ENCODE data around the gene CEBPA. TPM values are rescaled to one million over a fixed set of nuclear protein-coding genes. Genes with fewer than 3 reads are reported as not detected.
"Not testable (repeated sequence)": the region's sequence is repeated elsewhere in the genome, so short reads cannot be mapped to it uniquely, and the experiment has no call there.

Gene CEBPA
- total and polyA plus RNA-seq, 2 donors (not counting 1 experiment from before 2014, with no cell fraction given) = 1.7 to 2.6 TPM

DNA sequence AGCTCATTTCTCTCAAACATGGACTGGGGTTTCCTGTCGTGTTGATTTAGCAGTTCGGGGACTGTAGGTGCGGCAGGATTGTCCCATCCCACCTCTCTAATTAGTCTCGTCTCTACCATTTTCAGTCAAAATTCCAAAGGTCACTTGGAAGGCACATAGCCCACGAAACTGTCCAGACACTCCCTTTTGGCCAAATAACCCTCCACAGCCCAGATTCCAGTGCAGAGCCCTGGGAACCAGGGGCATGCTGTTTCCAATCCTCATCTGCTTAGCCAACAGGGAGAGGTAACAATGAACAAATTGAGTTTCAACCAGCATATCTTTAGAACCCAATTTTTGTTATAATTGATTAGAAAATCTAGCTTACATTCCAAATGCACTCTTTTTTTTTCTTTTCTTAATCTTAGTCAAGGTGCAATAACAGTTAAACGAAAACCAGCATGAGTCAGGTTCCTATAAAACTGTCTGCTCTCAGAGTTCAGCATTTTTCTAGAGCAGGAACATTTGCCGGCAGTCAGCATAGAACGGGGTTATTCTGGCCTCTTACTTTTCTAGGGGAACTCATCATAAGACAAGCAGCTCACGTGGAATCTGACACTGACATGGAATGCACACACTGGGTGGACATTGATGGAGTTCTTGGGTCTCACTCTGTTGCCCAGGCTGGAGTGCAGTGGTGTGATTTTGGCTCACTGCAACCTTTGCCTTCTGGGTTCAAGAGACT is 14.4 kb upstream of the CEBPA start:
- no peak overlapping the region for H3K9ac ChIP-seq (ENCODE audit: low read length)
- intact Hi-C loops (cut with micrococcal nuclease) = no loop called here
- Mint-ChIP-seq H3K4me3 (no peak overlapping the region), H3K9me3 (ENCODE audit: insufficient read depth) (peaks cover 7% of the 10 kb centered on the region), H3K27me3 (peaks cover 32% of the 10 kb centered on the region), H3K27ac (no peak overlapping the region), H3K4me1 (no peaks in the 10 kb centered on the region)
- H3K4me1 ChIP-seq (ENCODE audit: control insufficient read depth in 2 of 2, insufficient read depth in 2 of 2, low read length in 2 of 2) = no peaks in the 10 kb centered on the region
- DNase-seq = no peak
- H3K79me2 ChIP-seq (ENCODE audit: control insufficient read depth, insufficient read depth, low read length) = no peaks in the 10 kb centered on the region
- ChIA-PET CTCF (no interaction called here), POLR2A (no interaction called here)
- H3K36me3 ChIP-seq (replicated peaks in 1 of 2; ENCODE audit: control extremely low read depth in 1 of 2, control insufficient read depth in 1 of 2, extremely low read depth in 1 of 2, insufficient read depth in 2 of 2, low read length in 1 of 2) = no peaks in the 10 kb centered on the region
- H3K4me3 ChIP-seq (ENCODE audit: control extremely low read depth in 1 of 5, extremely low read depth in 1 of 5, insufficient read depth in 1 of 5, low read depth in 2 of 5, low read length in 4 of 5) = no peak overlapping the region
- no peaks in the 10 kb centered on the region for H4K20me1 ChIP-seq (ENCODE audit: control insufficient read depth, insufficient read depth, low read length, poor library complexity, severe bottlenecking)
- H3K9me3 ChIP-seq (ENCODE audit: control extremely low read depth in 1 of 3, control insufficient read depth in 2 of 3, insufficient read depth in 1 of 3, low read length in 2 of 3) = peaks cover 0 to 3% (median 0%) of the 10 kb centered on the region in 3 donors
- no peak overlapping the region for H3K27ac ChIP-seq (ENCODE audit: low read length in 2 of 2)
- WGBS (ENCODE audit: insufficient coverage) = 92% methylated on average over 9 of the region's 9 CpGs
- peaks cover 0 to 8% (median 3%) of the 10 kb centered on the region in 4 experiments for H3K27me3 ChIP-seq (replicated peaks in 1 of 4; ENCODE audit: control extremely low read depth in 1 of 4, control insufficient read depth in 3 of 4, insufficient read depth in 4 of 4, low read length in 3 of 4)
- no peak overlapping the region for H3K4me2 ChIP-seq (replicated peaks; ENCODE audit: low read depth, low read length, poor library complexity, severe bottlenecking)
- no peak overlapping the region for H2AFZ ChIP-seq (ENCODE audit: insufficient read depth, low read depth, low read length, poor library complexity, severe bottlenecking)
- TF ChIP-seq, protein P1, sequence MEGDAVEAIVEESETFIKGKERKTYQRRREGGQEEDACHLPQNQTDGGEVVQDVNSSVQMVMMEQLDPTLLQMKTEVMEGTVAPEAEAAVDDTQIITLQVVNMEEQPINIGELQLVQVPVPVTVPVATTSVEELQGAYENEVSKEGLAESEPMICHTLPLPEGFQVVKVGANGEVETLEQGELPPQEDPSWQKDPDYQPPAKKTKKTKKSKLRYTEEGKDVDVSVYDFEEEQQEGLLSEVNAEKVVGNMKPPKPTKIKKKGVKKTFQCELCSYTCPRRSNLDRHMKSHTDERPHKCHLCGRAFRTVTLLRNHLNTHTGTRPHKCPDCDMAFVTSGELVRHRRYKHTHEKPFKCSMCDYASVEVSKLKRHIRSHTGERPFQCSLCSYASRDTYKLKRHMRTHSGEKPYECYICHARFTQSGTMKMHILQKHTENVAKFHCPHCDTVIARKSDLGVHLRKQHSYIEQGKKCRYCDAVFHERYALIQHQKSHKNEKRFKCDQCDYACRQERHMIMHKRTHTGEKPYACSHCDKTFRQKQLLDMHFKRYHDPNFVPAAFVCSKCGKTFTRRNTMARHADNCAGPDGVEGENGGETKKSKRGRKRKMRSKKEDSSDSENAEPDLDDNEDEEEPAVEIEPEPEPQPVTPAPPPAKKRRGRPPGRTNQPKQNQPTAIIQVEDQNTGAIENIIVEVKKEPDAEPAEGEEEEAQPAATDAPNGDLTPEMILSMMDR (IDR thresholded peaks at IDR 0.05) = no peak
- TF ChIP-seq EZH2 (IDR thresholded peaks at IDR 0.05; ENCODE audit: borderline replicate concordance, insufficient read depth, low read depth, low read length, poor library complexity, severe bottlenecking) = no peak
- ATAC-seq (ENCODE audit: low read depth) = no peak

DNA sequence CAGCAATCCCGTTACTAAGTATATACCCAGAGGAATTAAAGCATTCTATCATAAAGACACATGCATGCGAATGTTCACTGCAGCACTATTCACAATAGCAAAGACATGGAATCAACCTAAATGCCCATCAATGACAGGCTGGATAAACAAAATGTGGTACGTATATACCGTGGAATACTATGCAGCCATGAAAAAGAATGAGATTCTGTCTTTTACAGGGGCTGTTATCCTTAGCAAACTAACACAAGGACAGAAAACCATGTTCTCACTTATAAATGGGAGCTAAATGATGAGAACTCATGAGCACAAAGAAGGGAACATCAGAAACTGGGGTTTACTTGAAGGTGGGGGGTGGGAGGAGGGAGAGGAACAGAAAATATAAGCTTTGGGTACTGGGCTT is 10.5 kb upstream of the CEBPA start:
- POLR2A ChIA-PET; DNase-seq; H3K4me1 ChIP-seq (ENCODE audit: control insufficient read depth in 2 of 2, insufficient read depth in 2 of 2, low read length in 2 of 2); H3K27ac ChIP-seq (ENCODE audit: low read length in 2 of 2); H3K9me3 Mint-ChIP-seq (ENCODE audit: insufficient read depth); H3K9ac ChIP-seq (ENCODE audit: low read length); H4K20me1 ChIP-seq (ENCODE audit: control insufficient read depth, insufficient read depth, low read length, poor library complexity, severe bottlenecking); CTCF ChIA-PET; H3K36me3 ChIP-seq (replicated peaks in 1 of 2; ENCODE audit: control extremely low read depth in 1 of 2, control insufficient read depth in 1 of 2, extremely low read depth in 1 of 2, insufficient read depth in 2 of 2, low read length in 1 of 2); H3K4me3 Mint-ChIP-seq; ATAC-seq (ENCODE audit: low read depth); H3K4me2 ChIP-seq (replicated peaks; ENCODE audit: low read depth, low read length, poor library complexity, severe bottlenecking); intact Hi-C loops (cut with micrococcal nuclease); H3K79me2 ChIP-seq (ENCODE audit: control insufficient read depth, insufficient read depth, low read length); H3K4me1 Mint-ChIP-seq; H3K27ac Mint-ChIP-seq; H3K9me3 ChIP-seq (ENCODE audit: control extremely low read depth in 1 of 3, control insufficient read depth in 2 of 3, insufficient read depth in 1 of 3, low read length in 2 of 3); H2AFZ ChIP-seq (ENCODE audit: insufficient read depth, low read depth, low read length, poor library complexity, severe bottlenecking); H3K4me3 ChIP-seq (ENCODE audit: control extremely low read depth in 1 of 5, extremely low read depth in 1 of 5, insufficient read depth in 1 of 5, low read depth in 2 of 5, low read length in 4 of 5): not testable (repeated sequence)
- H3K27me3 Mint-ChIP-seq = peaks cover 42% of the 10 kb centered on the region
- peaks cover 0 to 16% (median 4%) of the 10 kb centered on the region in 4 experiments for H3K27me3 ChIP-seq (replicated peaks in 1 of 4; ENCODE audit: control extremely low read depth in 1 of 4, control insufficient read depth in 3 of 4, insufficient read depth in 4 of 4, low read length in 3 of 4)
- 86% methylated on average over 1 of the region's 4 CpGs for WGBS (ENCODE audit: insufficient coverage)

All from B cell (primary cell).